Measurements from ENCODE around the gene SDE2.
"Not testable (repeated sequence)": the region's sequence is repeated elsewhere in the genome, so short reads cannot be mapped to it uniquely, and the experiment has no call there.

SDE2 gene

GRCh38 chr1:226007126-226007892 is 8.2 kb upstream of the SDE2 start:
- not testable (repeated sequence) for DNase-seq (ENCODE audit: low read depth in 4 of 4, low spot score in 1 of 4)

- DNase-seq (ENCODE audit: low read depth in 4 of 4, low spot score in 1 of 4), result no peak
Observed at GRCh38 chr1:226006686-226007085, 7.5 kb upstream of the SDE2 start.

- no peak for DNase-seq (ENCODE audit: low read depth in 4 of 4, low spot score in 1 of 4)
Observed at GRCh38 chr1:226004396-226004795, 5.3 kb upstream of the SDE2 start.

GRCh38 chr1:226003502-226004170 is 4.5 kb upstream of the SDE2 start:
- DNase-seq (ENCODE audit: low read depth in 4 of 4, low spot score in 1 of 4), result no peak

- DNase-seq (ENCODE audit: low read depth in 4 of 4, low spot score in 1 of 4), result peak in 1 of 4 experiments; percentile 37
Observed at GRCh38 chr1:226002667-226003501, 3.7 kb upstream of the SDE2 start.

- DNase-seq (ENCODE audit: low read depth in 4 of 4, low spot score in 1 of 4), result peak in 2 of 4 experiments; percentile 5 to 30
Observed at GRCh38 chr1:226001963-226002666, 3.0 kb upstream of the SDE2 start.

GRCh38 chr1:226001088-226001487 is 1.9 kb upstream of the SDE2 start:
- DNase-seq (ENCODE audit: low read depth in 4 of 4, low spot score in 1 of 4), result no peak

- DNase-seq (ENCODE audit: low read depth in 4 of 4, low spot score in 1 of 4), result not testable (repeated sequence)
Observed at GRCh38 chr1:226000493-226001081, 1.4 kb upstream of the SDE2 start.

- no peak for DNase-seq (ENCODE audit: low read depth in 4 of 4, low spot score in 1 of 4)
Observed at GRCh38 chr1:225999912-226000337, 782 bp upstream of the SDE2 start.

- no peak for DNase-seq (ENCODE audit: low read depth in 4 of 4, low spot score in 1 of 4)
Observed at GRCh38 chr1:225998560-225999226, 450 bp downstream of the SDE2 start.

- no peak for DNase-seq (ENCODE audit: low read depth in 4 of 4, low spot score in 1 of 4)
Observed at GRCh38 chr1:225996946-225997545, 2.1 kb downstream of the SDE2 start.

GRCh38 chr1:225995919-225996864 is 3.0 kb downstream of the SDE2 start:
- no peak for DNase-seq (ENCODE audit: low read depth in 4 of 4, low spot score in 1 of 4)

- DNase-seq (ENCODE audit: low read depth in 4 of 4, low spot score in 1 of 4), result no peak
Observed at GRCh38 chr1:225990705-225991464, 8.3 kb downstream of the SDE2 start.

GRCh38 chr1:225987491-225988316 is 11.4 kb downstream of the SDE2 start:
- no peak for DNase-seq (ENCODE audit: low read depth in 4 of 4, low spot score in 1 of 4)

GRCh38 chr1:225981714-225982113 is 17.4 kb downstream of the SDE2 start:
- no peak for DNase-seq (ENCODE audit: low read depth in 4 of 4, low spot score in 1 of 4)

- no peak for DNase-seq (ENCODE audit: low read depth in 4 of 4, low spot score in 1 of 4)
Observed at GRCh38 chr1:225980005-225980836, 18.9 kb downstream of the SDE2 start.

Data from stimulated activated CD4-positive, alpha-beta T cell treated with anti-CD3 and anti-CD28 coated beads, Interleukin-1b, Interleukin-23, amount 100 ng/mL, for 24 hours (primary cell).